A549 treated with dexamethasone at 1 μM for 4 hours (cell line): Measurements from ENCODE around the gene SPTBN2. TPM values are rescaled to one million over a fixed set of nuclear protein-coding genes. Genes with fewer than 3 reads are reported as not detected.

Experiments used
- total RNA-seq: library from RNA; stranded (reverse); fragments of 200-300 nt; extraction: Qiagen RNA extraction; gene quantifications from 5 replicates; pipeline ENCODE4 v1.2.3, GENCODE V29; 2022

SPTBN2 gene
- 6.7 to 10.6 TPM (median 9.9 TPM) in 5 replicates for total RNA-seq

GRCh38 chr11:66728693-66729385 lies at the start of gene SPTBN2:
Gene SPTBN2 (minus strand): TSS chr11:66729216. CDS start chr11:66721240, 7,976 bp downstream.

GRCh38 chr11:66677599-66678375 lies 51.2 kb downstream of the SPTBN2 start, which contains the start of gene RBM4B:
Gene RBM4B (minus strand): TSS chr11:66677887. CDS start chr11:66677079, 808 bp downstream.

GRCh38 chr11:66638177-66639065 lies 90.6 kb downstream of the SPTBN2 start, which contains the start of gene RBM4:
Gene RBM4 (plus strand): TSS chr11:66638703. CDS start chr11:66639712, 1,009 bp downstream.

Other genes with a start within 250 kb of the SPTBN2 start
- gene DPP3, start 248.8 kb downstream of the SPTBN2 start, total RNA-seq: 48.9 to 58.4 TPM (median 56.0 TPM) in 5 replicates
- 6.1 to 10.0 TPM (median 9.4 TPM) in 5 replicates for gene BBS1, start 218.6 kb downstream of the SPTBN2 start, total RNA-seq
- 7.1 to 14.1 TPM (median 13.2 TPM) in 5 replicates for gene ZDHHC24, start 183.2 kb downstream of the SPTBN2 start, total RNA-seq
- gene ACTN3, start 182.3 kb downstream of the SPTBN2 start, total RNA-seq: 0.04 to 0.06 TPM (median 0.04 TPM) in 4 of 5 replicates, not detected in the other
- gene CTSF, start 160.6 kb downstream of the SPTBN2 start, total RNA-seq: 28.4 to 36.1 TPM (median 31.4 TPM) in 5 replicates
- 0.39 to 0.75 TPM (median 0.55 TPM) in 5 replicates for gene CCDC87, start 136.2 kb downstream of the SPTBN2 start, total RNA-seq
- gene CCS, start 136.0 kb downstream of the SPTBN2 start, total RNA-seq: 24.4 to 32.1 TPM (median 27.6 TPM) in 5 replicates
- 59.6 to 80.2 TPM (median 65.6 TPM) in 5 replicates for gene RBM14, start 112.6 kb downstream of the SPTBN2 start, total RNA-seq
- 130 to 150 TPM (median 140 TPM) in 5 replicates for gene RBM4, start 90.5 kb downstream of the SPTBN2 start, total RNA-seq
- 16.0 to 22.0 TPM (median 18.6 TPM) in 5 replicates for gene RBM4B, start 51.3 kb downstream of the SPTBN2 start, total RNA-seq
- gene RCE1, start 114.2 kb upstream of the SPTBN2 start, total RNA-seq: 36.7 to 56.6 TPM (median 53.1 TPM) in 5 replicates
- gene LRFN4, start 127.8 kb upstream of the SPTBN2 start, total RNA-seq: 73.8 to 122 TPM (median 105 TPM) in 5 replicates
- 25.5 to 42.4 TPM (median 39.9 TPM) in 5 replicates for gene PC, start 229.2 kb upstream of the SPTBN2 start, total RNA-seq
- gene C11orf86, start 246.1 kb upstream of the SPTBN2 start, total RNA-seq: 37.3 to 63.3 TPM (median 53.3 TPM) in 5 replicates